ENCODE results near the gene EEFSEC. TPM values are rescaled to one million over a fixed set of nuclear protein-coding genes. Genes with fewer than 3 reads are reported as not detected.
A peak's percentile ranks its signal among the peaks of the same experiment; 100 is the strongest.

The EEFSEC gene
- total RNA-seq, 3 donors from 2014 or later = 13.9 to 28.2 (median 19.8) TPM

GRCh38 chr3:128425142-128425845, 272.0 kb downstream of the EEFSEC start:
- Histone ChIP-seq H3K27ac (no peak overlapping the region), H3K4me3 (no peak overlapping the region), H3K36me3 (no peaks in the 10 kb centered on the region), H3K27me3 (no peaks in the 10 kb centered on the region), H3K4me1 (no peaks in the 10 kb centered on the region), H3K9me3 (no peaks in the 10 kb centered on the region)
- no peak for TF ChIP-seq POLR2A (IDR thresholded peaks at IDR 0.05)
- no peak for TF ChIP-seq POLR2AphosphoS5 (IDR thresholded peaks at IDR 0.05)
- TF ChIP-seq CTCF (IDR thresholded peaks at IDR 0.05) = no peak
- DNase-seq (ENCODE audit: low spot score in 2 of 2) = no peak
- intact Hi-C loops (cut with DNase I; ENCODE audit: low total_unique reads) = loop anchor here (10.0 kb wide), 1 partner anchor 70 kb away; the partner anchor contains the start of gene GATA2

- intact Hi-C loops (cut with DNase I; ENCODE audit: low total_unique reads) = loop anchor here (10.0 kb wide), 1 partner anchor 69 kb away; the partner anchor contains the start of gene GATA2
- H3K27ac ChIP-seq = no peak overlapping the region
- DNase-seq (ENCODE audit: low spot score in 2 of 2) = no peak
- H3K9me3 ChIP-seq = no peaks in the 10 kb centered on the region
- no peaks in the 10 kb centered on the region for H3K27me3 ChIP-seq
- H3K4me3 ChIP-seq = no peak overlapping the region
- no peaks in the 10 kb centered on the region for H3K36me3 ChIP-seq
- H3K4me1 ChIP-seq = no peaks in the 10 kb centered on the region
- TF ChIP-seq POLR2A (IDR thresholded peaks at IDR 0.05) (no peak), POLR2AphosphoS5 (IDR thresholded peaks at IDR 0.05) (no peak), CTCF (IDR thresholded peaks at IDR 0.05) (no peak)
Measured at GRCh38 chr3:128425846-128426127, 272.5 kb downstream of the EEFSEC start.

GRCh38 chr3:128426128-128426921, 273.0 kb downstream of the EEFSEC start:
- no peaks in the 10 kb centered on the region for H3K9me3 ChIP-seq
- no peaks in the 10 kb centered on the region for H3K4me1 ChIP-seq
- DNase-seq (ENCODE audit: low spot score in 2 of 2) = no peak
- TF ChIP-seq POLR2AphosphoS5 (IDR thresholded peaks at IDR 0.05) (no peak), POLR2A (IDR thresholded peaks at IDR 0.05) (no peak), CTCF (IDR thresholded peaks at IDR 0.05) (peak; percentile 51 to 97 (median 54))
- no peak overlapping the region for H3K27ac ChIP-seq
- no peaks in the 10 kb centered on the region for H3K27me3 ChIP-seq
- H3K36me3 ChIP-seq = no peaks in the 10 kb centered on the region
- H3K4me3 ChIP-seq = peak overlapping the region in 2 of 3 donors; percentile 21 to 63
- intact Hi-C loops (cut with DNase I; ENCODE audit: low total_unique reads) = loop anchor here (10.0 kb wide), 1 partner anchor 68 kb away; the partner anchor contains the start of gene GATA2

- Histone ChIP-seq H3K36me3 (no peaks in the 10 kb centered on the region), H3K27ac (no peak overlapping the region), H3K9me3 (no peaks in the 10 kb centered on the region), H3K4me3 (no peak overlapping the region), H3K27me3 (no peaks in the 10 kb centered on the region), H3K4me1 (no peaks in the 10 kb centered on the region)
- intact Hi-C loops (cut with DNase I; ENCODE audit: low total_unique reads) = loop anchor here (10.0 kb wide), 1 partner anchor 67 kb away; the partner anchor contains the start of gene GATA2
- DNase-seq (ENCODE audit: low spot score in 2 of 2) = no peak
- TF ChIP-seq POLR2A (IDR thresholded peaks at IDR 0.05) (no peak), CTCF (IDR thresholded peaks at IDR 0.05) (no peak), POLR2AphosphoS5 (IDR thresholded peaks at IDR 0.05) (no peak)
Measured at GRCh38 chr3:128427175-128427857, 274.0 kb downstream of the EEFSEC start.

Measured in breast epithelium (tissue), 4 donors.